CD4-positive, alpha-beta T cell treated with Interleukin-17A for 4 hours (primary cell): Measurements from ENCODE around the gene LYSET.
"Not testable (repeated sequence)": the region's sequence is repeated elsewhere in the genome, so short reads cannot be mapped to it uniquely, and the experiment has no call there.

ENCODE experiments used
- DNase-seq: peaks from one replicate; pipeline ENCODE4 v3.0.0-alpha.2; 2020; ENCODE audit warnings: mixed read lengths

The LYSET gene, protein sequence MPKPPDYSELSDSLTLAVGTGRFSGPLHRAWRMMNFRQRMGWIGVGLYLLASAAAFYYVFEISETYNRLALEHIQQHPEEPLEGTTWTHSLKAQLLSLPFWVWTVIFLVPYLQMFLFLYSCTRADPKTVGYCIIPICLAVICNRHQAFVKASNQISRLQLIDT

GRCh38 chr14:93184391-93185348 is at the start of gene LYSET, which contains the start of gene MOAP1:
Gene LYSET, plus strand, starts transcription at chr14:93185317. Its CDS starts 89 bp downstream, at chr14:93185406.
Gene MOAP1, minus strand, starts transcription at chr14:93184897. Its CDS starts 655 bp downstream, at chr14:93184242.
- DNase-seq, result peak; percentile 92

DNA sequence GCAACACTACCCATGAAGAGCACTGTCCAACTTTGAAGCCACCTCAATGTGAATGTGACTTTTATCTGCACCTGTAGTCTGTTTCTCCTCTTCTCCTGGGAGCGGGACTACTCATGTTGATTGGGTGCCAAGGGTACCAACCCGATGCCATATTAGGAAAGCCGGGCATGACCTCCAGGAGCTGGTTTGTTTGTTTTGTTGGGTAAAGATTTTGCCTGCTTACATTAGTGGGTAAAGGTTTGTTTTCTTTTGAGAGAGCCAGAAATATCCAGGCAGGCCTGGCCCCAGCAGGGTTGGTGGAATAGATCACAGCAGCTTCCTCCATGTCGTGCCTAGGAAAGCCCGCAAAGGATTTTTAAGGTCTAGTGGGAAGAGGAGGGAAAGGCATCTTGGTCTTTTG is 49.7 kb upstream of the LYSET start:
- DNase-seq, result no peak

DNA sequence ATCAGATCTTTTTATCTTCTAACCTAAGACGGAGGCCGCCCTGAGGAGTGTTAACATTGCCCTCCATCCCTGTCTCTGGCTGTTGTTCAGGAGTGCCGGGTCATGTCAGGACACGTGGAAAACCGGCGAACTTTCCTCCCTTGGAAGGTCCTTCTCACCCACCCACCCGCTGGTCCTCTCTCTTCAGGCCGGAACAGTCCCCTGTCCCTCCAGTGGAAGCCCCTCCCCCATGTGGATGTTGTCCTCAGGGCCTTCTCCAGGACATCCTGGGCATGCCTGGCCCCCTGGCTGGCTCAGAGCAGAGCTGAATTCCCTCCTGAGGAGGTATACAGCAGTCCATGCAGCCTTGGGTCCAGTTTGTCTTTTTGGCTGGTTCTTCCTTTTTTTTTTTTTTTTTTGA is 49.1 kb upstream of the LYSET start:
- DNase-seq, result no peak

DNA sequence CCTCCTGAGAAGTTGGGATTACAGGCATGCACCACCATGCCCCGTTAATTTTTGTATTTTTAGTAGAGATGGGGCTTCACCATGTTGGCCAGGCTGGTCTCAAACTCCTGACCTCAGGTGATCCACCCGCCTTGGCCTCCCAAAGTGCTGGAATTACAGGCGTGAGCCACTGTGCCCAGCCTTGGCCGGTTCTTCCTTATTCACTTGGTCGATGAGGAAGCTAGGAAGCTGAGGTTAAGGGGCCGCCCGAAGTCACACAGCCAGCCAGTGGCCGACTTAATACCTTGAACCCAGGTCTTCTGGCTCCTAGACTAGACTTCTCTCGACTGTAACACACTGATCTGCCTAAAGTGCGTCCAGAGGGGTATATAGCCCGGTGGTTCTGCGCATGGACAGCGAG is 48.6 kb upstream of the LYSET start:
- not testable (repeated sequence) for DNase-seq

- no peak for DNase-seq
Observed at GRCh38 chr14:93137864-93138263, 47.3 kb upstream of the LYSET start.

DNA sequence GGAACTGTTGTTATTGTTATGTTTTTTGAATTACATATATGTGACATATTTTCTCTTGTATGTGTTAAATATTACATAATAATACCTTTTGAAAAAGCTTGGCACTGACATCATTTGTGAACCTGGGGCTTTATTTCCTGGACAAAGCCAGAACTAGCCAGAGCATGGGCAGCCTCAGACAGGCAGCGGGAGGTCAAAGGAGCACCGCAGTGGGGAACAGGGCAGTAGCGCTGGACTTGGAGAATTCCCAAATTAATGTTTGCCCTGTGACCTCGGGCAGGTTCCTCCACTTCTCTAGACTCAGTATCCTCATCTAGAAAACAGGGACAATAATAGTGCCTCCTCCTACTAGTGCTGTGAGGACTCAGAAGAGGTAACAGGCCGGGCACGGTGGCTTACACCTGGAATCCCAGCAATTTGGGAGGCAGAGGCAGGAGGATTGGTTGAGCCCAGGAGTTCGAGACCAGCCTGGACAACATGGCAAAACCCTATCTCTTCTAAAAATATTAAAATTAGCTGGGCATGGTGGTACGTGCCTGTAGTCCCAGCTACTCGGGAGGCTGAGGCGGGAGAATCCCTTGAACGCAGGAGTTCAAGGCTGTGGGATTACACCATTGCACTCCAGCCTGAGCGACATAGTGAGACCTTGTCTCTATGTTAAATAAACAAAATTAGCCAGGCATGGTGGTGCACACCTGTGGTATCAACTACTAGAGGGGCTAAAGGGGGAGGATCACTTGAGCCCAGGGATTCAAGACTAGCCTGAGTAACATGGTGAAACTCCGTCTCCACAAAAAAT is 42.1 kb upstream of the LYSET start:
- DNase-seq, result no peak

DNA sequence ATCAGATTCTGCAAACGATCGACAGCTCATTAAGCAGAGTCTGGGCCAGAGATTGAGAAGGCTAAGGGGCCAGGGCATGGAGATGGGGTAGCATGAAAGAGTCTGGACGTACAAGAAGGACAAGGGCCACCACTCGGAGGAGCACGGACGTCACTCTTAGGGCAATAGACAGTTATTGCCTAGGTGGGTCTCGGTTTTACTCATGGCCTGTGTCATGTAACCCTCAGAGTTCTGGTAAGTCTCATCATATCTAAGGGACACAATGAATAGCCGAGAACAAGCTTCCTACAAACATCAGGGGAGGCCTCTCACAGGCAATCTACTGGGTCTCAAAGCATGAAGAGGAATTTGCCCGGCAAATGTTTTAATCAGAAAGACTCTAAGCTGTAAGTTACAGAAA is 39.0 kb upstream of the LYSET start:
- DNase-seq, result no peak

DNA sequence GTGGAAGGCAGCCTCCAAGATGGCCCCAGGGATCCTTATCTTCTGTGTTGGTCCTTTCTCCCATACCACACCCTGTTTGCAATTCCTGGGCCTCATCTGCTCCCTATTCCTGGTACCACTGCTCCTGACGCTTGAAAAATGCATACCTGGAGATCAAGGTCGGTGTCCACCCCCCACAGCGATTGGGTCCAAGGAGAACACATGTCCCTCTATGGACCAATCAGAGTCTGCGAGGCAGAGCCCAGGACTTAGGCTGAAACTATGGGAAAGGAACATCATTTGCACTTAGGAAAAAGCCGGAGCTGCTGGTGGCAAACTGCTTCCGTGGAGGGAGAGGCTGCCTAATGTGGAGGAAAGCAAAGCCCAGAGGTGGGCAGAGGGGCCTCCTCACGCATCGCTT is 36.1 kb upstream of the LYSET start:
- no peak for DNase-seq

GRCh38 chr14:93150227-93151208 is 34.6 kb upstream of the LYSET start:
- DNase-seq, result no peak

DNA sequence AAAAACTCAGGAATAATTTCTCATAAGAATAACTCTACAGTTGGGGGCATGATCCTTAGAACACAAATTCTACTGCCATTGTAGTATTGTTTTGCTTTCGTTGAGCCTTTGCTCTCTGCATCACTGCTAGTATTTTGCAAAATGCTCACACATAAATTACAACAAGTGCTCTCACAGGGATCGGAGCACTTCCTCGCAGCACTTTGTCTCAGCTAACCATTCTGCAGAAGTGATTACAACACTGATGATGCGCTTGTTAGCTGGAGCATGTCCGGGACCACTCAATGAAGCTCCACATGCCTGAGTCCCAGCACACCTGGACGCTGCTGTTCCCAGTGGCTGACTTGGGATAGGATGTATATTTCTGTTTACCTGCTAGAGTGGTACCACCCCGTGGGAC is 32.0 kb upstream of the LYSET start:
- no peak for DNase-seq

- DNase-seq, result no peak
Observed at GRCh38 chr14:93155667-93156066, 29.4 kb upstream of the LYSET start.

DNA sequence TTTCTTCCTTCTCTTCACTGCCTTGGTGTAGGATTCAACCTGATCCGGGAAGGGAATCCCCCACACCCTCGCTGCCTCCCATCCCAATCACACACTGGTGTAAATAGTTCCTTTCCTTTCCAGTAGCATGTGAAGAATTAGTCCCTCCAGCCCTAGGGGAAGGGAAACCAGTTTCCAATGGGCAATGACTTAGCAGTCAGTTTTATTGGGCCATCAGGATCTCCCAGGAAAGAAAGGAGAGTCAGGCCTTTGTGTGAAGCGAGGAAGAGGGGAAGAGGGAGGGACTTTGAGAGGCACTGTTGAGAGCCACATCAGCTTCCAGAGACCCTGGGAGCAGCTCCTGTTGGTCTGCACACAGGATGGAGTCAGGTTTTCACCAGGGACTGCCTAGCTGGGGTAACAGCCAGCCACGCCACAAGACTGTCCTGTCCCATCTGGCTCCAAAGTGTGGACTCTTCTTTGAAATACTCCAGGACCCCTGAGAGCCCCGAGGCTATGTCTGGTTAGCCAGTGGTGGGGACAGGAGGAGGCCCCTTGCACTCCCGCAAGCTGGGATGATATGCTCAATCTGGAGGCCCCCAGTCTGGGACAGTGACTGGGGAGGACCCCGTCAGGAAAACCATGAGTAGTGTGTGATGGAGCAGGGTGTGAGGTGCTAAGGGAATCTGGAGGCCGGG is 28.3 kb upstream of the LYSET start:
- no peak for DNase-seq

GRCh38 chr14:93158349-93158748 is 26.8 kb upstream of the LYSET start:
- not testable (repeated sequence) for DNase-seq

- not testable (repeated sequence) for DNase-seq
Observed at GRCh38 chr14:93159625-93160352, 25.3 kb upstream of the LYSET start.

DNA sequence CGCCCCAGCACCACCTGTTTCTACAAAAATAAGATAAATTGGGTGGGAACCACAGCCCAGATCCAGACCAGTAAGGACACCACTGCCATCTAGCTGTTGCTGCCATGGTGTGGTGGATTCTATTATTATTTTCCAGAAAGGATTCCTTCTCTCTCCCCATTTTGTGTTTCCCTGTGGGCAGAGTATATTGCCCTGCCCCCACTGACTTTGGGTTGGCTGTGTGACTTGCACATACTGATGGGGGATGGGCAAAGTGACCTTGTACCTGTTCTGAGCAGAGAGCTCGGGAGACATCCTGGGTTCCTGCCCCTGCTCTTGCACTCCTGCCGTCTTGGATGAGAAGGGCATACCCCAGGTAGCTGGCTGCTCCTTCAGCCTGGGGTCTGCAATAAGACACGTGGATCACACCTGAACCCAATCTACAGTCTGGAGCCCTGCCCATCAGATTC is 24.7 kb upstream of the LYSET start:
- no peak for DNase-seq

DNA sequence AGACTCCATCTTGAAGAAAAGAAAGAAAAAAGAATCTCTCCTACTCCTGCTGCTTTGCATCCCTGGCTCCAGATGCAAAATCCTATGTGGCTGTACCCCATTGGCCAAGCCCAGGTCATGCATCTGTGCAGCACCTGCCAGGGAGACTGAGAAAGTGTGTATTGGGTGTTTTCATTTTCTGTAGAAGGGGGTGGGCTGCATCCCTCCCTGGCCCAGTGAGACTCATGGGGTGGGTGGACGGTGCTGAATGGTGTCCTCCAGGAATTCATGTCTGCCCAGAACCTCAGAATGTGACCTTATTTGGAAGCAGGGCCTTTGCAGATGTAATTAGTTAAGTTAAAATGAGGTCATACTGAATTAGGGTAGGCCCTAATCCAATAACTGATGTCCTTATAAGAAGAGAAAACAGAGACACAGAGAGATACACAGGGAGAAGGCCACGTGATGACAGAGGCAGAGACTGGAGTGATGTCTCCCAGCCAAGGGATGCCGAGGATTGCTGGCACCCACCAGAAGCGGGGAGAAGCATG is 23.6 kb upstream of the LYSET start:
- no peak for DNase-seq

DNA sequence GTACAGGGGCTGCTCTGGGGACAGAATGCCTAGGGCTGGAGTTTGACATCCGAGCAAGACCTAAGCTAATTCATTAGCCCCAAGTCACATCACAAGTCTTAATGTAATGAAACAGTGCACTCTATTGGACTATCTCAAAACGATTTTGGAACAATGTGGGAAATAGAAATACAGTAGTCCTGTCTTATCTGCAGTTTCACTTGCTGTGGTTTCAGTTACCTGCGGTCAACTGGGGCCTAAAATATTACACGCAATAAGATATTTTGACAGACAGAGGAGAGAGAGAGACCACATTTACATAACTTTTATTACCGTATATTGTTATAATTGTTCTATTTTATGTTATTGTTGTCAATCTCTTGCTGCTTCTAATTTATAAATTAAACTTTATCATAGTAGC is 21.6 kb upstream of the LYSET start:
- DNase-seq, result no peak

DNA sequence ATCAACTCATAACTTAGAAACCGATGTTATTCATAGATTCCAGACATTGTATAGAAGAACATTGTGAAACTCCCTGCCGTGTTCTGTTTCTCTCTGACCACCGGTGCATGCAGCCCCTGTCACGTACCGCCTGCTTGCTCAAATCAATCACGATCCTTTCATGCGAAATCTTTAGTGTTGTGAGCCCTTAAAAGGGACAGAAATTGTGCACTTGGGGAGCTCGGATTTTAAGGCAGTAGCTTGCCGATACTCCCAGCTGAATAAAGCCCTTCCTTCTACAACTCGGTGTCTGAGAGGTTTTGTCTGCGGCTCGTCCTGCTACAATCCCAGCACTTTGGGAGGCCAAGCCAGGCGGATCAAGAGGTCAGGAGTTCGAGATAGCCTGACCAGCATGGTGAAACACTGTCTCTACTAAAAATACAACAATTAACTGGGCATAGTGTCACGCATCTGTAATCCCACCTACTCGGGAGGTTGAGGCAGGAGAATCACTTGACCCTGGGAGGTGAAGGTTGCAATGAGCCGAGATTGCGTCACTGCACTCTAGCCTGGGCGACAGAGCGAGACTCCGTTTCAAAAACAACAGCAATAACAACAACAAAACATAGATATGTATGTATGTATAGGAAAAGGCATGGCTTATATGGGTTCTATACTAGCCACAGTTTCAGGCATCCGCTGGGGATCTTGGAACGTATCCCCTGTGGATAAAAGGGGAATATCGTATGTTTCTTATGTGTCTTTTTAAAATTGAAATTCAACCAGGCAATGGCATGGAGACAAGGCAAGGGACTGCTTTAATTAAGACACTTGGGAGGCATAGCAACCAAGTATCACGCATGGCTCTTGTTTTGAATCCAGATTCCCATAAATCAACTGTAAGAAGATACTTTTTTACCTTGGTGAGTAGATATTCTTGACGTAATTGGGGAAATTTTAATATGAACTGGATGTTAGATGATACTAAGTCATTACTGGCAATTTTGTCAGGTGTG is 19.5 kb upstream of the LYSET start:
- not testable (repeated sequence) for DNase-seq

GRCh38 chr14:93168610-93169009 is 16.5 kb upstream of the LYSET start:
- DNase-seq, result not testable (repeated sequence)
